HG03457 (cell line): ENCODE results near the gene AKT3.

Experiments used
- ATAC-seq: cut with Tn5 transposase; IDR thresholded peaks from one replicate; pipeline ENCODE4 v1.9.1; 2021; ENCODE audit warnings: moderate number of reproducible peaks; ENCODE audit not compliant: unreplicated experiment

Gene AKT3

DNA sequence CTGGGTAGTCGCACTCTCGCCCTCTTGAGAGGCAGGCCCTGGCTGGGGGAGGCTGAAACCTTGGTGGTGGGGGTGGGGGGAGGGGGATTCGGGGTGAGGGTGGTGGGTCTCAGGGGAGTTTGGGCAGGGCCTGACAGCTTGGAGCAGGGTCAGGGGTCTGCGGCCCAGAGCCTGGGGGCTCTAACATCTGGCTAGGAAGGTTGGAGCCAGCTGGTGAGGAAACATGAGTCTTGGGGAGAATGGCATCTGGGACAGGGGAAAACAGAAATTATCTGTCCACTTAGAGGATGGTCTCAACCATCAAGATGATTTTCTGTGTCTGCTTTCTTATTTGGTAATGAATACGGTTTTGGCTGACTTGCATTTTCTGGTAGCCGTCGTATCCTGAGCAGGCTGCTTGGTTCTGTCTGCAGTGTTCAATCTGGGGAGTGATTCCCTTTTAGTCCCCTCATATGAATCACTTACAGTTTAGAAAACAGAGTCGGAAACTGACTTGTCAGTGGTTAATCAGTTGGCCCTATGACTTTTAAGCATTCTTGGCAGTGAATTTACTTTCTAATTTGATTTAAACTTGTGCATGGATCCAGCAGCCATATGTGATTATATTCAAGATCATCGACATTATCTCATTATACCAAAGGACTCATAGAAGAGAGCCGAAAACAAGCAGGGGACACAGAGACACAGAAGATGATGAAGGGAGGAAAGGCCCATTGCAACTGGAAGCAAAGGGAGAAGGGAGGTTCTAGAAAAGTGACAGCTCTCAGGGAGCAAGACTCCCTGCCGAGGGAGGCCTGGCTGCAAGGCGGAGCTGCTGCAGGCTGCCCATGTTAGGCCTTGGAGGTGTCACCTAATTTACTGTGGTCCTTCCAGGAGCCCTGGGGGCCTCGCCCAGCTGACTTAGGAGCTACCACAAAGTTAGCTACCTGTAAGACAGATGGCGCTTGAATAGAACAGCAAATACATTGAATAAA, 356.6 kb downstream of the AKT3 start:
- ATAC-seq, result no peak

DNA sequence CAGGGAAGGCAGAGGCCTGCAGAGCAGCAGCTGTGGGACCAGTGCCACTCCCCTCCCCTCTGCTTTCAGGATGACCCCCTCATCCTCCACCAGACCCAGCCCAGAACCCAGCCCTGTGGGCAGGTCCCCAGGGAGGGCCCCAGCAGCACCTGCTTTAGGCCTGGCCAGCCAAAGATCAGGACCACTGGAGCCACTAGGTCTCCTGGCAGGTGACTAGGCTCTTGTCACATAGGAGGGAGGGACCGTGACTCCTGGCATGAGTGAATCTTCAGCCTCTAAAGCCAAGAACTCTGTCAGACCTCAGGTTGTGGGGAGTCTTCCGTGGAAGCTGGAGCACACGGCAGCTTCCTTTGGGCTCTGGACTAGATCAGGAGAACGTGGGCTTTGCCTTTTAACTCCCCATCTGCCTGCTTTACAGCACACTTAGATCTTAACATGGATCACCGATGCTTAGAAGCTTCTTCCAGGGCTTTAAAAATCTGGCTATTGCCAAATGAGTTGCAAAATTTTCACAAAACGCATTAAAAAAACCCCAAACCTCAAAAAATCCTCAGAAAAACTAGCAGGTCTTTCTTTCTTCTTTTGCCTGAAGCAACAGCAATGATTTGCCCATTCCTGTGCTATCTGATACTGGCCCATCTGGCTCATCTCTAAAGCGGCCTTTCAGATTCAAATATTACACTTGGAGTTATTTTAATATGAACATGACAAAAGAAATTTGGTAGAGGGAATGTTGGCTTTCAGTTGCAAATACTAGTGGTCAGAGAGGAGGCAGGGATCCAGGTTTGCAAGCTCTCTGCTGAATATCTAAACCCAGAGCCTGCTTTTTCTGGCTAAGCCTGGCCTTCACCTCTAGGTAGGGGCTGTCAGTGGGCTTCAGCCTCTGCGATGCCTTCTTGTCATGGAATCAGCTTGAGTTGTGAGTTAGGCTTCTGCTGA, 359.0 kb downstream of the AKT3 start:
- ATAC-seq, result no peak

DNA sequence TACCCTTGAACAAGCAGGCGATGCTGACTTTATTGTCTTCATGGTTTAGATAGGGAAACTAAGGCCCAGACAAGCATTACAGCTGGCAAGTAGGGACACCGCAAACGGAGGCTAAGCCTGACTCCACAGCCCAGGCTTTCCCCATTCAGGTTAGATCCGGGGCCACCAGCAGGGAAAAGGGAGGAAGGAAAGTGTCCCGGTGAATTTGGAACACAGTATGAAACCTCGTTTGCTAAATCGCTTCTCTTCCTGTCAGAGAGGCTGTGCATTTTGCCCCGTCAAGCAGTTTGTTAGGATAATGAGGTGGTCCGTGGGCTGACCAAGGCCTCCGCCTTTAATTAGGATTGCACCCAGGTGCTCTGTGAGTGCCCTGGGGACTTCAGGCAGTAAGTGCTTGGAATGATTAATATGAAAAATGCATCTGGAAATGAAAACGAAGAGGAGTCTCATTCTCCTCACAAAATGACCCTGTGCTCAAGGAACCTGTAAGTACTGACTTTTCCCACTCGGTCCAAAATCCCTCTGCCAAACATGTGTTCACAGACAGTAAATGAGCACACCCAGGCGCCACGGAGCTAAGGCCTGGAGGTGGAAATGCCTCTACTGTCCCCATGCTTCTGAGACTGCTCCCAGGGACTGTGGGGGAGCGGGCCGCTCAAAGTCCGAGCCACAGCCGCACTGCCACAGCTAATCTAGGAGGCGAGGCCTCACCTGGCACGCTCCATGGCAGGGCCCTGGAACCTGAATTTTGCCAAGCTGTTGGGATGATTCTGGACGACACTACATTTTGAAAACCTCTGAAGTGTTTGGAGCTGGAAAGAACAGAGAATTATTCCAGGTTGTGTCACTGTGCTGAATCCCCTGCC, 360.1 kb downstream of the AKT3 start:
- no peak for ATAC-seq

DNA sequence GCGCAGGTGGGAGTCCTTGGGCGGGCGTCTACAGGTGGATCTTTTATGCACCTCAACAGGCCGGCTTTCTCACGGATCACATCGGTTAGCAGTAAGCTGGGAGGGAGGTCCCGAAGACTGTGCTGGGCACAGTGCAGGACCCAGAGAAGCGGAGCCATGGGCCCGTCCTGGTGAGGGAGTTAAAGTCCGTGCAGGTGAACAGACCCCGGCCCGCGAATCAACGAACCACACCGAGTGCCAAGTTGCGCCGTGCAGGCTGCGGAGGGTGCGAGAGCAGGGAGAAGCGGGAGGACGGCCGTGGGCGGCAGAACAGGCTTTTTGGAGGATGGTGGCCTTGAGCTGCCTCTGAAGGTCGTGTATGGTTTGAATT, 360.9 kb downstream of the AKT3 start:
- ATAC-seq, result no peak

DNA sequence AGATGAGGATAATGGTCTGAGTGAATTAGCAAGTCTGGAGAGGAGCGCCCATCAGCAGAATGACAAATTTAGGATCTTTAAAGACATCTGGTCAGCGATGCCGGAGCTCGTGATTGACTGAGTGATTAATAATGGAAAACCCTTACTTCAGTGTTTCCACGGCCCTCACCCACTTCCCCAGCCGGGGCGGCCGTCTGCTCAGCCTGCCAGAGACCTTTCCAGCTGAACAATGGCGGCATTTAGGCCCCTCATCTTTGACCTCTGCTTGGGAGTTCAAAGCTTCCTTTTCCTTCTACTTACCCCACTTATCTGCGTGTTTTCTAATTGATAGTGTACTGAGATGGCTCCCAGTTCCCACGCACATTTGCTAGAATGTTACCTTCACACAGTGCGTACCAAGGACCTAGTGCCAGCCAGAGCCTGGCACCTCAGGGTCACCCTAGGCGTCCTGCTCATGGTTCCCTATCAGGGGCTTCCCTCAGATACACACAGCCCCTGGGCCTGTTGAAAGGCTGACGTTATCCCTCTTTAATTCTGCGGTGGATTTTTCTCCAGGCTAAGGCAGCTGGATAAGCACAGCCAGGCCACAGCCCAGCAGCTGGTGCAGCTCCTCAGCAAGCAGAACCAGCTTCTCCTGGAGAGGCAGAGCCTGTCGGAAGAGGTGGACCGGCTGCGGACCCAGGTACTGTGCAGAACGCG, 361.4 kb downstream of the AKT3 start:
- no peak for ATAC-seq

DNA sequence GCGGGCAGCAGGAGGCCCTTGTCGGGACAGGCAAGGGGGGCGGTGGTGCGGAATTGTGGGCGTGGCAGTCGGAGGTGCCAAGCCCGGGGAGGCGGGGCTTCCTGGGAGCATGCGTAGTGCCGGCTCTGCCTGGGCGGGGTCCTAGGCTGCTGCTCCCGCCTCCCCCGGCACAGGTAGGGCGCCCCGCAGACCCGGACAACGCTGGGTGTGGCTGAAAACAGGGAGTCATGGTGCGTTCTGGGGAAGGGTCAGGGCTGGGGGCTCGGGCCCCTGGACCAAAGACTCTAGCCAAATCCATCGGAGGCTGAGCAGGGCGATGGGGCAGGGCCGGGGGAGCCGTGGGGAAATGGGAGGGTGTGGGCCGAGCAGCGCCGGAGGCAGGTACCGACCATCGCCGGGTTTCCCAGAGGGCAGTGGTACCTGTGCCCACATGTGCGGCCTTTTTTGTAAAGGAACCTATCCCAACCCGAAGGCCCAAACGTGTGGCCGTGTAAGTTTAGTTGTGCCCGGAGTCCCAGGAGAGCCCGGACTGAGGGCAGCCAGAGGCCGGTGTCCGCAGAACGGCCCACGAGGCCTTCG, 362.3 kb downstream of the AKT3 start:
- ATAC-seq, result no peak

DNA sequence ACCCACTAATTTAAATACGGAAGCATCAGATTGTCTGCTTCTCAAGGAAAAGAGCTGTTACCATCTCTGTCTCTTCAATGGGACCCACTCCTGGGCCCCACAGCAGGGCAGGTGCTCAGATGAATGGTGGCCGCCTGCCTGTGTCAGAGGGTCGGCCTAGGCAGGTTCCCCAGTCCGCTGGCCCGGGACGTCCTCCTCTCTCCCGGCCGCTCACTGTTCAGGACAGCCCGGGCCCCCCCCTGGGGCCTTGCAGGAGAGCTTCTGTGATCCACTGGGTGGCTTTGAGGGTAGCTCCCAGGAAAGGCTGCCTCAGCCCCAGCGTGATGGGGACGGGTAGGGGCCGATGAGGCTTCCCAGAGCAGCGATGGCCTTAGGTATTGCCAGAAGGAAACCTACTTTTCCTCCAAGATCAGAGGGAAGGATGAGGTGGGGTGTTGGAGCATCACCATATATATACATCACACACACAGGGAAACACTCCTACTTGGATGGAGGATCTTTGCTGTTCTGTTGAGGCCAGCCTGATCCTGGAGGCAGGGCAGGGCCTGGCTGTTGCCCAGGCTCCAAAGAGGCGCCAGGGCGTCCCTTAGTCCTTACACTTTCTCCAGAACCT, 362.9 kb downstream of the AKT3 start:
- no peak for ATAC-seq

DNA sequence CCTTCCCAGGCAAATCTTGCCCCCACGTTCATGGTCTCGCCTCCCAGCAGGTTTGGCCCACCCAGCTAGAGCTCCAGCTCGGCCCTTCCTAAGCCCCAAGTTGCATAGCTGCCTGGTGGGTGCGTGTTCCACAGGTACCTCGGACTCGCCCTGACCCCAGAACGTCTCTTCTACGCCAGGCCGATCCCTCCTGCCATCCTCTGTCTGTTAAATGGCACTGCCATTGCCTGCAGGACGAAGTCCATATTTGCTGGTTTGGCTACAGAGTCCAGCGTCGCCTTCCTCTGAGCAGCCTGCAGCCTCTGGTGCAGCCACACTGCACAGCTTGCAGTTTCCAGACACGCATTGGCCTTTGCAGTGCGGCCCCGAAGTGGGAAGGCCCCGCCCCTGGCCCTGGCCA, 366.1 kb downstream of the AKT3 start:
- ATAC-seq, result no peak

DNA sequence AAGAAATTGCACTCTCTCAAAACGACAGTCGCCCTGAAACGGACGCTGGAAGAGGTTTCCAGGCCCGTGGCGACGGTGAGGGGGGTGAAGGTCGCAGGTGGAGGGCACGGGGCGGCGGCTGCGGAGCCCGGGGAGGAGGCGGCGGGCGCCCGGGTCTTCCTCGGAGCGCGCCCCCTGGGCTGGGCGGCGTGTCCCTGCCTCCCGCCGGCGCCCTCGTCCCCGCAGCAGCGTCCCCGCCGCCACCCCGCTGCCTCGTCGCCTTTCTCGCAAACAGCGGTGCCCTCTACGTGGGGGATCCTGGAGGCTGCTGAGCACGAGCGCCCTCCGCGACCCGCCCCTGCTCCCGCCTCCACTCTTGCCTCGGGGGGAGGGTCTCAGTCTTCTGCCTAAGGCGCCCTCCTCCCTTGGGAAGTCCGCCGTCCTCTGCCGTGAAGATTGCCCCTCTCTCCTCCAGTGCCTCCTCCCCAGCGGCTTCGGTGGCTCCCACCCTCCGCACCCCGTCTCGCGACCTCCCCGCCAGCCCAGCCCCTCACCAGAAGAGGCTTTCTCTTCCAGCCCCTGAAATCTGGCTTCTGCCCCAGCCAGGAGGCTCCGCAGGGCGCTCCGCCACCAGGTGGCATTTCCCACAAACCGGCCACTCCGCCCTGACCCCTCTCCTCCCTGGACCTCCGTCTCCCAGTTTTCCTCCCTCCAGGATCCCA, 366.8 kb downstream of the AKT3 start:
- no peak for ATAC-seq

DNA sequence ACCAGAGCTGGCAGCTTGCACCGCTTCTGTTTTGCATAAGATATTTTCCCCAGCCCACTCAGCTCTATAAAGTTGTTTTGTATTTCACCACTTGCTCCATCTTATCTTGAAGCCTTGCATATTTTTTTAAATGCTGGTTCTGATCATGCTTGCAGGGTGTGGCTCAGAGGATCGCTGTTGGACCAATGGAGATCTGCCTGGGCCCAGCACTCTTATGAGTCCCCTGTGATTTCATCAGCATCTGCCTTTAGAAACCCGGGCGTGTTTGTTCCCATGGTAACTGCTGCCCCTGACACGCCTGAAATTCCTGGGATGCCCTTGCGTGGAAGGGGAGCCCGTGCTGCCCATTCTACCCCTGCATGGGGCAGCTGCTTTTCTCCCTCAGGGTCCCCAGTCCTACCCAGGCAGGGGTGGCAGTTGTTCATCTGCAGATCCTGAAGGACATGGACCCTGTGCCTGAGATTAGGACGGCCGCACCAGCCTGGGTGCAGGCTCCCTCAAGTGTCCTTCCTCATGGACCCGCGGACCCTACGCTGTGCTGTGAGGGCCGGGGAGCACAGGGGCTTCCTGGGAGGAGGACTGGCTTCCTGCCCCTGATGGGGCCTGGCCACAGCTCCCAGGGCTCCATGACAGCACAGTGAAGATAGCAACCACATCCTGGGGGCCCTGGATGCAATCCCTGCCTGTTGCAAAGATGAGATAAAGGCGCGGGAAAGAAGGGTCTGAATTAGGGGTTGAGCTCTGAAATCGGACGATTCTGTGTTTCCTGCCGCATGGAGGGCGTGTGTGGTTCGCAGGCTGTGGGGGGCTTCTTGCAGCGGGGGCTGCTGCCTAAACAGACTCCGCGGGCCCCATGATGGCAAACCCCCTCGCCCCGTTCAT, 367.7 kb downstream of the AKT3 start:
- no peak for ATAC-seq

DNA sequence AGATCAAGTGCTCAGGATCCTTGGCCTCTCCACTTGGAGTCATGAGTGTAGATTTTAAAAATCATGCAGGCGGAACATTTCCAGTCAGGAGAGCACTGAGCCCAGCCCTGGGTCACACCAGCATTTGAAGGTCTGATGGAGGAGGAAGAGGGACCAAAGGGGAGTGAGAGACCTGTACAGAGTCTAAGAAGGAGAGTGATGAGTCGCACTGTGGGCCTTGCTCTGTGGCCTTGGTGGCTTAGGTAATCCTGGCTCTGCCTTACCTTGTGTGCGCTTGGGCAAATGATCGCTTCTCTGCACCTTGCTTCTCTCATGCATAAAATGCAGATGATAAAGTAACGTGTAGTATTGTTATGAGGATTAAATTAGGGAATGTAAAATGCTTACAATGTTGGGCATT, 368.9 kb downstream of the AKT3 start:
- ATAC-seq, result no peak

DNA sequence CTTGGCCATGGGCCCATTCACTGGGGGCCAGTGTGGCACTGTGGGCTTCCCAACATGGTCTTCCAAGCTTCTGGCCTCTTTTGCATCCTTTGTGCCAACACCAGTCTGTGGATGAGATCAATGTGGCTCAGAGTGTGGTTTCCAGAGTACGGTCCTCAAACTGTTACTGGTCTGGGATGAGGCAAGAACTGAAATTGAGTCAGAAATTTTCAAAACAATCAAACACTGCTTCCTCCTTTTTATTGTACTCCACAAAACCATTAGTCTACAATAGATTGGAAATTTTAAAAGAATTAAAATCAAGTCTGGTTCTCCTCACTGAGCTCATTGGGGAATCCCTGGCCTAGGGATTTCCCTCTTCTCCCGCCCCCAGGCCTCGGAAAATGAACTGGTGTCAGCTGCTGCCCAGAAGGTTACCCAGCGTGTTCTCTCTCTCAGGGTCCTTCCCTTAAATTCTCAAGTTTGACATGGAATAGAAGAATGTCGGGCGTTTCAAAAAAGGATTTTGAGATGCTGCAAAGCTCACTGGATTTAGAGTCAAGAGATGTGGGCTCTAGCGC, 372.2 kb downstream of the AKT3 start:
- no peak for ATAC-seq

DNA sequence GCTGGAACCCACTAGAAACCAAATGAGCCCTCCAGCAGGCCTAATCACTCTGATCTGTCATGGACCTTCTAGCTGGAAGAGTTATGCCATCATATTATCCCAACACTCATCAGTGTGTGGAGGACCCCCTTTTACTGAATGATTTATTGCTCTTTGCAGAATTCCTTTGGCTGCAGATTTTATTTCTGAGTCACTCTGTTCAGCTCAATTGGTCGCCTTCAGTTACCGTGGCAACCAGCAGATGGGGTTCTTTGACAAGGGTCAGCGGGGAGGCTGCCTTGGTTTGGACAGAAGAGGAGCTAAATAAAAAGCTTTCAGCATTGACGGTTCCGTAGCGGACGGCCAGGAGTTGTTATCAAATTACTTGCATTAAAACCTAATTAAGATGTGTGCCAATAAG, 374.1 kb downstream of the AKT3 start:
- ATAC-seq, result no peak

DNA sequence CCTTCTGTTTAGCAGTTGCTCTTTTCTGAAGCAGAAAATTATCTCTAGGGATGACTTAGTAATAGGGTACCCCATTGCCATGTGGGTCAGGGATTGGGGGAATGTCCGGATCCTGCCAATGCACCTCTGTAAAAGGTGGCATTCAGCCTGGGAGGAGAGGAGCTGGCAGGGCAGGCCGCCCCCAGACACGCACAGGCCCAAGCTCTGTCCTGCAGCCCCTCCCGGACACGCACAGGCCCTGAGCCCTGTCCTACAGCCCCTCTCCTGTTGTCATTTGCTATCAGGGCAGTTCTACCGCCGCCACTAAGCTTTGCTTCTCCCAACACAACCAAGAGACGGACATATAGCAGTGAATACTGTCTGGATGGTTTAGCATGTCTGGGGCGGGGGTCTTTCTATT, 375.1 kb downstream of the AKT3 start:
- no peak for ATAC-seq

DNA sequence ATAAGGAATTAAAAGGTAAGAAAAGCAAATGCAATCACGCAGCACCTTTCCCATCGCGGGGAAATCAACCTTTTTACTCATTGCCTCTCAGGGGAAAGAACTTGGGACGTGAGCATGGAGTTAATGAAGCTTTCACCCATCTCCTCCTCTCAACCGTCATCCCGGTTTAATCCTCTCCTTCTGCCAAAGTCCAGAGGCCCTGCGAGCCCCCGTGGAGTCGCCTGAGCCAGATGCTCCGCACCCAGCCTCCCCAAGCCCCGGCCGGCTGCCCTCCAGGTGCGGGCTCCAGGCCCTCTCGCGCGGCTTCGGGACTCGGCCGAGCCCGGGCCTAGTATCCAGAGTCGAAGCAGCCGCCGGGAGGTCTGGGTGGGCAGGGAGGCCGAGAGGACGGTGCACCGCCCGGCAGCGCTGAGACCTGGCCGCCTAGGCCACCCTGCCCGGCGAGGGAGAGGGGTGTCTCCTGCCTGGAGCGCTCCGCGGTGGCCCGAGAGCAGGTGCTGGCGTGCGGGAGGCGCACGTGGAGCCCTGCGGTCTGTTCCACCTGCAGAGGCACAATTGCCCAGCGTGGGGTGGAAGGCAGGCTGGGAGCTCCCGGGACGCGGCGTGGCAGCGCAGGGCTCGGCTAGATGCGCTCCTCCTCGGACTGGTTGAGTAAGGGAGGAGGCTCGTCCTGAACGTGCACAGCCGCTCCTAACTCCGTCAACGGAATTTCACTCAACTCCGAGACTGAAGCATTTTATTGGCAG, 375.7 kb downstream of the AKT3 start:
- no peak for ATAC-seq

DNA sequence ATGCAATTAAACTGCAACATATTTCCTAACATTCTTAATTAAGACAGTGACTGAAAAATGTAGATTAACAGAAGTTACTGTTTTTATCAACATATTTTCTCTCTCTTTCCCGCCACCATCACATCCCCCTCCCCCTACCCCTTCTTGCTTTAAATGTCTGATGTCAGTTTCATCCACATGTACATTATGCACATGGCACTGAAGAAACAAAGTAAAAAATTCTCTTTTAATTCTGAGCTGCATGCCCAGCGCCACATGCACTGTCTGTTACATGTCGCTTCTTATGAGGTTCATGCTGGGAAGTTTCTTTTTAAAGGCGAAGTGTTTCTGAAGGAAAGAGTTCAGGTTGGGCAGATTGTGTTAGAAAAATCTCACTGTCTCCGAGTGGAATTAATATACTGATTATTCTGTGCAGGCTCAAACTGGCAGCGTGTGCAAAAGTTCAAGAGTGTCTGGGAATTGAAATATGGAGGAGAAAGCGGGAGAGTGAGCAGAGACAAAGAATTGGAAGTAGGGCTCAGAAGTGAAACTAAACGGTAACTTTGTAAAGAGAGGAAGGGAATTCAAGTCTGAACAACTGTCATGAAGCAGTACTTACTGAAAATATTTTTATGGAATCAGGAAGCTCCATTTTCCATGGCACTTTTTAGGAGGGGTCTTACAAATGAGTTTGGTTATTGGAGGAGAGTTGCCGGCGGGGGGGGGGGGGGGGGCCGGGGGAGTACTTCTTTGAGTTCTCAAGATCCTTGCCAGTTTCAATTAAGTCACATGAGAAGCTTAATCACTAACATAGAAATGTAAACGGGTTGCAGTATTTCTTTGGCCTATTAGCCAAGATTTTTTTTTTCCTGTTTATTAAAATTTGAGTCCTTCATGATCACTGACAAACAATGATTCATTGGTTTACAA, 376.6 kb downstream of the AKT3 start:
- no peak for ATAC-seq
